ENCODE data around the gene IMMP2L.

GRCh38 chr7:111363099-111363498 lies 199.2 kb downstream of the IMMP2L start:
- no peak for TF ChIP-seq SIX5 (IDR thresholded peaks at IDR 0.05; ENCODE audit: low read depth, low read length)
- TF ChIP-seq GABPA (IDR thresholded peaks at IDR 0.05; ENCODE audit: borderline replicate concordance, insufficient read depth, low read length), result no peak
- TF ChIP-seq HDAC2 (IDR thresholded peaks at IDR 0.05; ENCODE audit: borderline replicate concordance in 1 of 2, low read depth in 2 of 2, low read length in 2 of 2), result no peak
- TF ChIP-seq POLR2A (IDR thresholded peaks at IDR 0.05; ENCODE audit: control extremely low read depth in 1 of 2, low read depth in 2 of 2, low read length in 2 of 2), result no peak
- no peak for TF ChIP-seq KDM1A (IDR thresholded peaks at IDR 0.05; ENCODE audit: borderline replicate concordance, low read length)
- no peak for TF ChIP-seq MAX (IDR thresholded peaks at IDR 0.05)
- TF ChIP-seq ATF2 (IDR thresholded peaks at IDR 0.05; ENCODE audit: low read length), result no peak
- no peak for TF ChIP-seq POLR2AphosphoS5 (IDR thresholded peaks at IDR 0.05; ENCODE audit: low read depth, low read length)
- TF ChIP-seq TBP (IDR thresholded peaks at IDR 0.05; ENCODE audit: low read depth, low read length), result no peak
- no peak for TF ChIP-seq HDAC6 (IDR thresholded peaks at IDR 0.05; ENCODE audit: low read depth, low read length)
- TF ChIP-seq CTCF (IDR thresholded peaks at IDR 0.05; ENCODE audit: control extremely low read depth in 1 of 3, insufficient read depth in 1 of 3, low read depth in 1 of 3, low read length in 3 of 3), result no peak
- TF ChIP-seq ATF3 (IDR thresholded peaks at IDR 0.05; ENCODE audit: insufficient read depth, low read depth, low read length), result no peak
- TF ChIP-seq USF2 (IDR thresholded peaks at IDR 0.05; ENCODE audit: low read length), result no peak

Data from H1 (cell line).